ENCODE data around the gene PPCDC.

- no peak for TF ChIP-seq ZNF274 (IDR thresholded peaks at IDR 0.05; ENCODE audit: low read depth, low read length)
- TF ChIP-seq POLR2A (IDR thresholded peaks at IDR 0.05; ENCODE audit: borderline replicate concordance, extremely low read depth, insufficient read depth, insufficient read length): no peak
- TF ChIP-seq SP1 (IDR thresholded peaks at IDR 0.05; ENCODE audit: low read depth): no peak
These were observed 37.9 kb downstream of the PPCDC start for GRCh38 chr15:75061272-75061671.
